NAMALWA (cell line): Measurements from ENCODE around the gene CXXC5.

ENCODE experiments used
- DNase-seq: peaks from one replicate; pipeline ENCODE4 v3.0.0-alpha.2; 2015; ENCODE audit warnings: low spot score

The CXXC5 gene

DNA sequence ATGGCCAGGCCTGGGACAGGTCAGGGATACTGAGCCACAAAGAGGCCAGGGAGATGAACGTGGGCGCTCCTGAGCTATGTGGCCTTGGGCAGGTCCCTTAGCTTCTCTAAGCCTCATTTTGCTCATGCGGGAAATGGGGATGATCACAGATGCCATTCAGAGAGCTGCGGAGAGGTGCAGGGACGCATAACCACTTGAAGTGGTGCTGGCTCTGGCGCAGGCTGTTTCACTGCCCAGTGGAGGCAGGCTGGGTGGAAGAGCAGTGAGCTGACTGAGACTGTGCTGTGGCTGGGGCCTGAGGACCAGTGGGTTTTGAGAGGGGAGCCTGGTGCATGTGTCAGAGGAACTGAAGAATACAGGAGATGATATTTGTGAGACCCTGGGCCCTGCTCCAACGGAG is 18.4 kb downstream of the CXXC5 start:
- DNase-seq, result no peak

DNA sequence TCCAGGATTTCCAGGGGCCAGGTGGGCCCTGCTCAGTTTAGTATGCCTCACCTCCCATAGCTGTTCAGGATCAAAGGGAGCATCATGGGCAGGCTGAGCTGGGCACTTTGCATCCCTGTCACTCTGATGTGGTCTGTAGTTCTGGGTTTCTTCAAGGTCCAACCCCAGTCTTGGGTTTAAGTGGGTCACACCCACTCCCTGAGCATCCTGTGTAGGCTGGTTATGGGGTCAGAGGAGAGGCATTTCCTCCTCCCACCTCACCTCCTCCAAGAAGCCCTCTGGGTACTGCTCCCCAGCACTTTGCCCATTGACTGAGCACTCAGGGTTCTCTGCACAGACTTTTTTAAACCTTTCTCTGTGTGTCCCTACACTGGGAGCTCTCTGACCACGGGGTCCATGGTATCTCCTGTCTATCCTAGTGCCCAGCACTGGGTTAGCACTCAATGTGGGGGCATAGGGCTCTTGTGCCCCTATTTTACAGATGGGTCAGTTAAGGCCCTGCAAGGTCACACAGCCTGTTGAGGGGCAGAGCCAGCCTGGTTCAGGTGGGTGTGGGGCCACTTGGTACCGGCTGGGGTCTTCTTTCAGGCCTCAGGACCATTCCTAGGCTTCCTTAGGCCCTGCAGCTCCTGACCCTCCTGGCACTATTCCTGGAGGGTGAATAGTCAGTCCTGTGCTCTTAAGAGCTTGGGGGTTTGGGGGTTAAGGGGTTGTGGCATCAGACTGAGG is 19.0 kb downstream of the CXXC5 start:
- peak; percentile 50 for DNase-seq

DNA sequence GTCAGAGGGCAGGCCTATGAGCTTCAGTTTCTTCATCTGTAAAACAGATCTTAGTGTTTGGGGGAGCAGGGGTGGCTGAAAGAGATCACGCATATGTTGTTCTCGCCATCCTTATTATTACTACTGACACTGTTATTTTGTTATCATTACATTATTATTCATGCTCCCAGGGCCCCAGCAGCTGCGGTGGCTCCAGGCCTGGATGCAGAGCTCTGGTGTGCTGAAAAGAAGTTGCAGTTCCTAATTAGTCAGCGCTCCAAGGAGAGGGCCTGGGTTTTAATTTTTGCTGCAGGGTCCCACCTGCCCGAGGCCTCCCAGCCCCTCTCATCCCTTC is 19.5 kb downstream of the CXXC5 start:
- DNase-seq, result no peak

DNA sequence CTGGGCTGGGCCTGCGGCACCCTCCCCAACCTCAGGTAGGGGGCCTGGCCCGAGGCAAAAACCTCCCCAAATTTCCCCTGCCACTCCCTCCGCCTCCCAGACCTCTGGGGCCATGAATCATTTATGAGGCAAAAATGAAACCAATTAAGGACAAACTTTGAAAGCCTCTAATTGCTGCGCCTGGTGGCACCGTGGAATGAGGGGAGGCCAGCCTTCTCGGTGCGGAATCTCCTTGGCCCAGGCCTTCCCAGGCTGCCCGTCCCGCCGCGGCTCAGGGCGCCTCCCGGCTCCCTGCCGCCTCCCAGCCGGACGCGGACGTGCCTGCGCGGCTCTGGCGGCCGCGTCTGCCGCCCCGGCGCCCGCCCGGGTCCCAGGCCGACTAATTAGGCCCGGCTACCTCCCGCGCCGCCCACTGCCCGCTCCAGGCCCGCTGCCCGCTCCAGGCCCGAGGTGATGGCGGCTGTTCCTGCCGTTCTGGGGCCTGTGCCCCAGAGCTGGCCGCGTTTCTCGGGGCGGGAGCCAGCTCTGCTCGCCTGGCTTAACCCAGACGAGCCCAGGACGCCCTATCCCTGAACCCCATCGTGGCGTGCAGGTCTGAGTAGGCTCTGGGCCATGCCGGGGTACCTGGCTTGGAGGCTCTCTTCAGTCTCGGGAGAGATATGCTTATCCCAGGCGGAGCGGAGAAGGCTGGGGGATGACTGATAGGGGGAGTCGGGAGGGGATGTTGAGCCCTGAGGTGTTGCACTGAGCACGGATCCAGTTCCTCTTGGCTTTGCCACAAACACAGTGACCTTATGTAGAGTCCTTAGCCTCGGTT is 20.1 kb downstream of the CXXC5 start:
- peak; percentile 66 for DNase-seq

DNA sequence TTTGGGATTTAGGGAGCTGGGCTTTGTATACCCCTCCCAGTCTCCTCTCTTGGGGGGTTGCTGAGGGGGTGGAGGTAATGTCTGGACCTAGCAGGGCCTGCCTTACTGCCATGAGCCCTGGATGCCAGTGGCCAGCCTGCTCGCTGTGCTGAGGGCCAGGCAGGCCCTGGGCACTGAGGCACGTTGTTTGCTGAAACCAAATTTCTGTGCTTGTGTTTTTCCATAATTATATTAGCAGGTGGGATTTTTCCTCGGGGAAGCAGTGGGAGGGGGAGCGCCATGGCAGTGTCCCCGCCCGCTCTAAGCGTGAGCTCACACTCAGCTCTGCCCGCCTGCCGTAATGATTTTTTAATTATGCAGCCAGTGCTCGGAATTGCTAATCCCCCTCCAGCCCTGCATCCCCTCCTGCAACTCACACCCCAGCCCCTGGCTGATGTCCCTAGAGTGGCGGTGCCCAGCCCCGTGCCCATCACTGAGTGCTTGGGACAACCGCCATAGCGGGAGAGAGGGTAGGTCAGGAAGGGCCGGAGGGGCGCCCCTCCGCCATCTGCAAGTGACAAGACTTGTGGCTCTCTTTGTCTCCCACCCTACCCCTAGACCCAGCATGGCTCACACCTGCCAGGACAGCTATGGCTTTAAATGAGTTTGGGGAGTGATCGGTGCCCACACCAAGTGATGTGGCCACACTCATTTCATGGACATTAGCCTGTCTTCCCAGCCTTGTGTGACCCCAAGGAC is 20.9 kb downstream of the CXXC5 start:
- peak; percentile 69 for DNase-seq

DNA sequence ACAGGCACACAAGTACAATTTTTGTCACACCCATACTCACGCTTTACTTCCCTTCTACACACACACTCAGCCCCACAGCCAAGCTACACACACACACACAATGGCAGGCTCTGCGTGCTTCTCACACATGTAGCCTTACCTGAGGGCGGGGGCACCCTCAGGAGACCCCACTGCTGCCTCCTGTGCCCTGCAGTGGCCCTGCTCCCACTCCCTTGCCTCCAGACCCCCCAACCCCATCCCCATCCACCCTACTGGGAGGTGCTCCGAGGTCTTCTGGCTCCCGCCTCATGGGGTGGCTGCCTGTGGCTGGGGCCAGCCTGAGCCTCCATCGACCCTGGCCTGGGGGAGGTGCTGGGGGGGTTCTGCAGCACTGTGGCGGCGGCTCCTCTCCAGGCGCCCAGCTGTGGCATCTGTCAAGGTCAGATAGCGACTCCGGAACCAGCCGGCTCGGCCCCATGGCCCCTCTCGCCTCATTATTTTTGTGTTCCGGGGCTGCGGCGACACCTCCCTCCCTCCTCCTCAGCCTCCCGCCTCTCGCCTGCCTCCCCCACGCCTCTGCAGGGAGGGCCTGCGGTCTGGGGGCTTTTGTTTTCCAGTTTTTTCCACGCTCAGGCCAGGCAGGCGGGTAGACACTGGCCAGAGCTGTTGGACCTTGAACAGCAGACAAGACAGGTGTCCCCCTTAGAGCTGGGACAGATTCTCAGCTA is 21.7 kb downstream of the CXXC5 start:
- DNase-seq, result no peak

DNA sequence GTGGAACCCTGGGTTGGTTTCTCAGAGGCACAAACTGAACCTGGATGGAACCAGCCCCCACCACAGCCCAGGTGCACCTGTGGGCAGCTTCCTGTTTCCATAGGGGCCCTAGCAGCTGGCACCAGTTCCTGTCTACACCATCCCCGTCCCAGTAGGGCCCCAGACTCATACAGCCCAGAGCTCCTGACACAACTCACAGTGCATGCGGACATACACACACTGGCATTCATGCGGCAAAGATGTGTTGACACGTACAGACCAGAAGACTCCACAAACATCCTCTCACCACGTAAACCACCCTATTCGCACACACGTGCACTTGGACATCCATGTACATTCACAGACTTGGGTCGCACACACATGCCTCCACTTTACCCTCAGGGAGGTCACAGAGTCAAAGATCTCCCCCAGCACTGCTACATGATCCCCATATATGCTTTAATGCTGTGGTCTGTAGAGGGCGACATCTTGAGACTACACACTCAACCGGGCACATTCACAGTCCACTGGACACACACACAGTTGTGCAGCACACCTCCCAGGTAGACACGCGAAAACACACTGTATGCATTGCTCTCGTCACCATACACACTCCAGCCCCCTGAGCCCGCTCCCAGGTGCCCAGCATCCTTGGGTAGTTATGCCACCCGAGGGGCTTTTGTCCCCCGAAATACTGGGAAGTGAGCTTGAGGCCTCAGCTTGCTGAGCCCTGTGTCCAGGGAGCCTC is 22.4 kb downstream of the CXXC5 start:
- DNase-seq, result peak; percentile 98

DNA sequence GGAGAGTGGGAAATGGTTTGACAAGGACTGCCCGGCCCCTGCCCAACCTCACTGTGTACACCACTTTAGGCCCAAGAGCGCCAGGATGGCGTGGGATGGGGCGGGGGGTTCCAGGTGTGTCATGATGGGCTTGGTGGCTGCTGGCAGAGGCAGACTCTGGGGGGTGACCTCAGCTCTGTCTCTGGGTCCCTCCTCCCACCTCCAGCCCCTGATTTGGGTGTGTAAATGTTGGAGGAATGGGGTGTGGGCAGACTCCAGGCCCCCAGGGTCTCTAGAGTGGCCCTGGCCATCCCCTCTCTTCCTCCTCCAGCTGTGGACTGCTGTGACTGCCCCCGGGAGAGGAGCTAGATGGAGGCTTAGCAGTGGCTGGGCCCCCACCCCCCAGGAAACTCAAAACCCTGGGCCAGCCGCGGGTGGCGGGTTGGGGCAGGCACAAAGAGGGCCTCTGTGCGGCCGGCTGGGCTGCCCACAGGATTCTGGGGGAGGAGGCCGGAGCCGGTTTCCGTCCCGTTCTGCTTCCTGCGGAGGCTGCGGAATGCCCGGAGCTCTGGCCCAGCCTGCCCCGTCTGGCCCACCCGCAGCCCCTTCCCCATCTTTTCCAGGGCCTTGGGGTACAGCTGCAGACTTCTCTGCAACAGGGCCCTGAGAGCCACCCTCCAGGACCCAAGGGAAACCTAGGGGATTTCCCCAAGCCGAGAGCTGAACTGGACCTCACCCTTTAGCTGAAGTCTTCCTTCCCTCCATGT is 23.1 kb downstream of the CXXC5 start:
- DNase-seq, result peak; percentile 68

DNA sequence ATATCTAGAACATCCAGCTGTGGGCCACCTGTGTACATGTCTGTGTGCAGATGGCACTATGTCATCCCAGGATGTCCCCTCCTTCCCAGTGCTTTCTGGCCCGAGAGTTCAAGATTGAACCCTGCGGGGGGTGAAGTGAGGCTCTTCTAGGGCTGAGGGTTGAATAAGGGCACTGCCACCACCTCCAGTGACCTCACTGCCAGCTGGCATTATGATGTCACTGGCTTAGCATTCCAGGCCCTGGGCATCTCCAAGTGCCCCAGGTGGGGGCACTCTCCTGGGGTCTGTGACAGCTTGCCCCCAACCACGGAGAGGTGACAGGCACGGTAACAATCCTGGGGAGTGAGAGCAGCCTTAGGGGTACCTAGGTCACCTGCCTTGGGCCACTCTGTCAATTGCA is 27.1 kb downstream of the CXXC5 start:
- DNase-seq, result no peak

DNA sequence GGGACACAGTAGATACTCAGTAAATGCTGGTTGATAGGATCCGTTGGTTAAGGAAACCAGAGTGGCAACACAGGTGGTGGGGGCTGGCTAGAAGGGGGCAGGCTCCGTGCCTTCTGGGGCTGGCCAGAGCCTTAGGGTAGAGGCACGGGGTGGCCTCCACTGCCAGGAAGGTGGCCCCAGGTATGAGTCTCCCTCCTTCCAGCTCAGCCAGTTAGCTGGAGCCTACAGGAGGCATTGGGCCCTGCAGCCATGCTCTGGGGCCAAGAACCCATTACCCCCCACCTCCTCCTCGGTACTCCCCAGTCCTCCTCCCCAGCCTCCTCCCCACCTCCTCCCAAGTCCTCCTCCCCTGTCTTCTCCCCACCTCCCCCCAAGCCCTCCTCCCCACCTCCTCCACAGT is 27.7 kb downstream of the CXXC5 start:
- no peak for DNase-seq

DNA sequence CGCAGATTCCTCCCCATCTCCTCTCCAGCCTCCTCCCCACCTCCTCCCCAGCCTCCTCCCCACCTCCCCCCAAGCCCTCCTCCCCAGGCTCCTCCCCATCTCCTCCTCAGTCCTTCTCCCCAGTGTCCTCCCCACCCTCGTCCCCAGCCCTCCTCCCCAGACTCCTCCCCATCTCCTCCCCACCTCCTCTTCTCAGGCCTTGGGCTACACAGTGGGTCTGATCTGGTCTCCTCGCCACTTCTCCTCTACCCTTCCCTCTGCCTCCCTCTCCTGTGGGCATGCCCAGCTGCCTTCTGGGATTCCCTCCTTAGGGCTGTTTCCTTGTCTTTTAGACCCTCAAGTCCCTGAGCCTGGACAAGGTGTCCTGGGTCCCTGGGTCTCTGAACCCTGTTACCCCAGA is 28.3 kb downstream of the CXXC5 start:
- DNase-seq, result no peak

DNA sequence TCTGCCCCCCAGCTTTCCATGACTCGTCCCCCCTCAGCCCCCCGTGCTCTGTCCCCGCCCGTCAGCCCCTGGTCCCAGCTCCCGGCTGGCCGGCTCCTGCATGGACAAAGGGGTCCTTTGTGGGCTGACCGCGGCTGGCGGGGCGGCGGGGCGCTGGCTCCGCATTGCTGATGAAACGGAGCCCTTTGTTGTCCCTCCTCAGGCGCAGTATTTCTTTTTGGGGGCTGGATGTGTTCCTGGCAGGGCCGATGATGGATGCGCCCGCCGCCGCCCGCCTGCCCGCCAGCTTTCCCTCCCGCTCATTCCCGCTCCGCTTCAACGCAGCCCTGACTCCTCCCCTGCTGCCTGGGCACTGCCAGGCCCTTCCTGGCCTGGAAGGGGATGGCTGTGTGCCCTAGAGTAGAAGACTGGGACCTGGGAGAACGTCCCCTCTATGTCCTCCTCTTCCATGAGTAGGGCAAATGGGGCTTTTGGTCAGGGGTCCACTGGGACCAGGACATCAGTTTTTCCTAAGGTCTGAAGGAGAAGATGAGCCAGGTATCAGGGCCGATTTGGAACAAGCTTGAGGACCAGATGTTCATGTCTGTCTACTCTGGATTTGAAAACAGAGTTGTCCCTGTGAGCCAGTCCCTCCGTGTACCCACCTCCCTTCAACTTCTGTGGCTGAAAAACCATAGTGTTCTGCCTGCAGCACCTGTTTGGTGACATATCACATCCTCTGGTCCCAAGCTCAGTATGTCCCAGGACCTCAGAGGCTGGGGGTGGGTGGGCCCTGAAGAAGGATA is 29.0 kb downstream of the CXXC5 start:
- DNase-seq, result no peak

DNA sequence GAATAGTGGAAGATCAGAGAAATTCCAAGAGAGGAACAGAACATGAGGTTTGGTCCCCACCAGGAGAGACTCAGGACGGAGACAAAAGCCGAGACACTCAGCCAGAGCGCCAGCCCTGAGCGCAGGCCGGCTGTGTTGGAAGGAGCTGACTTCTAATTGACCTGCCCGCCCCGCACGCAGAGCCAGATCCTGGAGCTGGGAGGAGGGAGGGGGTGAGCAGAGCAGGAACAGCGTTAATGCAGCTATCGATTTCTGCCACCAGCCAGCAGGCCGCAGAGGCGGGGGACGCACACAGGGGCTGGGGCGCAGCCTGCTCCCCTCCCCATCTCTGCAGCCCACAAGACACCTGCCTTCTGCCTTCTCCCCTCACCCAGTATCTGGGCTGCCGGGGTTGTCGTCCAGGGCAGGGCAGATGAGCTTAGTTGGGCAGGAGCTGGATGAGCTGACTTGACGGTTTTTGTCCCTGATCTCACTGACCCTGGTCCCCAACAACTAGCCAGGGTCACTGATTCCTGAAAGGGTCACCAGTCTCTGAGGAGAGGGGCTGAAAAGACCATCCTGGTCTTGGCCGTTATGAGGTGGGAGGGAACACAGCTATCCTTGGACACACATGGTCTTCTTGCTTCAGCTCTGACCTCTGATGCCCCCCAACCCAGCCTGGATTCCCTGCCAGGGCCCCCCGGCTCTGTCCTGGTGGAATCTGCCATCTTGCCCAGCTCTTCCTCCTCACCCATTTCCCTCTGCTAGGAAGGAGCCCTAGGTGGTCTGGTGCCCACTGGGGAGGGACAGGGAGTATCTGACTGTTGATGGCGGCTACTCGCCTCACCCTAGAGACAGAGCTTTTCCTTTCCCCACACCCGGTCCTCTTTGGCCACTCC is 29.8 kb downstream of the CXXC5 start:
- DNase-seq, result no peak

DNA sequence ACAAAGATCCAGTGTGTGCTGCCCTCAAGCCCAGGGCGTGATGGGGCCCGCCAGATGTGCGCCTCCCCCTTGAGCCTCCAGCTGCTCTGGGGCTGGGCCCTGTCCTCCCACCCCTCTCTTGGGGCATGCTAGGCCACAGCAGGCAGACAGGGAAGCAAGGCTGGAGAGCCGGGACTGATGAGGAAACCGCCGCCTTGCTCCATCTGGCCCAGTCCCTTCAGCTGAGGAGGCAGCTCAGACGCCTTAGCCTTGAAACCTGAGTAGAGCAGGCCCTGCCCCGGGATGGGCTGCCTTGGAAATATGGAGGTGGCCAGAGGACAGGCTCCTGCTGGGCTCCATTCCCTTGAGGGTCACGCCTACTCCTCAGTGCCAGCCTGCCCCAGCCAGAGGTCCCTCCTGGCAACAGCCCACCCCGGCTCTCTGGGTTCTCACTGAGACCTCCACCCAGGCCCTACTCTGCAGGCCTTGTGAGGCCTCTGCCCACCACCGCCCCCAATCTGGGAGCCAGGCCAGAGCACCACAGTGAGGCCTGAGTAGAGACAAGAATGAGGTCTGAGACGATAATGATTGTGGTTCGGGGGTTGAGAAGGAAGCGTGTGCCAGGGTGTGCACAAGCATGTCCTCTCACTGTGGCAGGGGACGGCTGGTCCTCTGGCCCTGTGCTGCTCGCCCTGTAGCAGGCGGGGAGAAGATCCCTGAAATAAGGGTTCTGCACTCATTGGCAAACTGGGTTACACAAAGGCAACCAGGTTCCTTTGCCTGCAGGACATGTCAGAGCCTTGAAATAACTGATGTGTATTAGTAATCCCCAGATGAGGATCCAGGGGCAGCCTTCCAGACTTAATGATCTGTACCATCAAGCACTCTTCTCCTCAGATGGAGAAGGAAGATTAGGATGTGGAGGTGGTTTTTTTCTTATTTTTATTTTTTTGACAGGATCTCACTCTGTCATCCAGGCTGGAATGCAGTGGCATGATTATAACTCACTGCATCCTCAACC is 30.9 kb downstream of the CXXC5 start:
- DNase-seq, result no peak

DNA sequence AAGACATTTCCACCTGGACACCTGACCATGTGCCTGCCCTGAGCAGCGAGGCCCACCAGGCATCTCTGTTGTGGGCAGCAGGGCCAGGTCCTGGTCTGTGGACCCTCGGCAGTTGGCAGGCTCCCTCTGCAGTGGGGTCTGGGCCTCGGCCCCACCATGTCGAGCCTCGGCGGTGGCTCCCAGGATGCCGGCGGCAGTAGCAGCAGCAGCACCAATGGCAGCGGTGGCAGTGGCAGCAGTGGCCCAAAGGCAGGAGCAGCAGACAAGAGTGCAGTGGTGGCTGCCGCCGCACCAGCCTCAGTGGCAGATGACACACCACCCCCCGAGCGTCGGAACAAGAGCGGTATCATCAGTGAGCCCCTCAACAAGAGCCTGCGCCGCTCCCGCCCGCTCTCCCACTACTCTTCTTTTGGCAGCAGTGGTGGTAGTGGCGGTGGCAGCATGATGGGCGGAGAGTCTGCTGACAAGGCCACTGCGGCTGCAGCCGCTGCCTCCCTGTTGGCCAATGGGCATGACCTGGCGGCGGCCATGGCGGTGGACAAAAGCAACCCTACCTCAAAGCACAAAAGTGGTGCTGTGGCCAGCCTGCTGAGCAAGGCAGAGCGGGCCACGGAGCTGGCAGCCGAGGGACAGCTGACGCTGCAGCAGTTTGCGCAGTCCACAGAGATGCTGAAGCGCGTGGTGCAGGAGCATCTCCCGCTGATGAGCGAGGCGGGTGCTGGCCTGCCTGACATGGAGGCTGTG is 32.4 kb downstream of the CXXC5 start:
- DNase-seq, result no peak

DNA sequence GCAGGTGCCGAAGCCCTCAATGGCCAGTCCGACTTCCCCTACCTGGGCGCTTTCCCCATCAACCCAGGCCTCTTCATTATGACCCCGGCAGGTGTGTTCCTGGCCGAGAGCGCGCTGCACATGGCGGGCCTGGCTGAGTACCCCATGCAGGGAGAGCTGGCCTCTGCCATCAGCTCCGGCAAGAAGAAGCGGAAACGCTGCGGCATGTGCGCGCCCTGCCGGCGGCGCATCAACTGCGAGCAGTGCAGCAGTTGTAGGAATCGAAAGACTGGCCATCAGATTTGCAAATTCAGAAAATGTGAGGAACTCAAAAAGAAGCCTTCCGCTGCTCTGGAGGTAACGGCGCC is 32.9 kb downstream of the CXXC5 start:
- no peak for DNase-seq

DNA sequence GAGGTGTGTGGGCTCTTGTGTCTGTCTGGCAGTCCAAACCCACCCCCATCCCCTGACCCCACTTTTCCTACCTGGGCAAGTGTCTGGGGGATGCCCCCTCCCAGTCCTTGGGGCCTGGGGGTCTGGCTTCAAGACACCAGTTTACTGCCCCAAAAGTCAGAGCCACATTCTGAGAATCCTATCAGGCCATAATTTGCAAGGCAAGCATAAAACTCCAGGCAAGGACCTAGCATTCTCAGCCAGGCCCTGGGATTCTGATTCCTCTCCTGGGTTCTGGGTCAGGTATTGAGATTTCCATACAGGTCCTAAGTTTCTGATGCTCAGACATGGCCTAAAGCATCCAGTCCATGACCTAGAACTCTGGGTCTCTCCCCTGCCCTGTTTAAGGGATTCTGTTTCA is 33.3 kb downstream of the CXXC5 start:
- DNase-seq, result no peak
